GM19351 (cell line): ENCODE measurements around the gene FHIT.
"Not testable (repeated sequence)": the region's sequence is repeated elsewhere in the genome, so short reads cannot be mapped to it uniquely, and the experiment has no call there.

Source experiments
- ATAC-seq: cut with Tn5 transposase; IDR thresholded peaks from one replicate; pipeline ENCODE4 v1.9.1; 2021; ENCODE audit warnings: mild to moderate bottlenecking, moderate library complexity; ENCODE audit not compliant: unreplicated experiment

Gene FHIT

DNA sequence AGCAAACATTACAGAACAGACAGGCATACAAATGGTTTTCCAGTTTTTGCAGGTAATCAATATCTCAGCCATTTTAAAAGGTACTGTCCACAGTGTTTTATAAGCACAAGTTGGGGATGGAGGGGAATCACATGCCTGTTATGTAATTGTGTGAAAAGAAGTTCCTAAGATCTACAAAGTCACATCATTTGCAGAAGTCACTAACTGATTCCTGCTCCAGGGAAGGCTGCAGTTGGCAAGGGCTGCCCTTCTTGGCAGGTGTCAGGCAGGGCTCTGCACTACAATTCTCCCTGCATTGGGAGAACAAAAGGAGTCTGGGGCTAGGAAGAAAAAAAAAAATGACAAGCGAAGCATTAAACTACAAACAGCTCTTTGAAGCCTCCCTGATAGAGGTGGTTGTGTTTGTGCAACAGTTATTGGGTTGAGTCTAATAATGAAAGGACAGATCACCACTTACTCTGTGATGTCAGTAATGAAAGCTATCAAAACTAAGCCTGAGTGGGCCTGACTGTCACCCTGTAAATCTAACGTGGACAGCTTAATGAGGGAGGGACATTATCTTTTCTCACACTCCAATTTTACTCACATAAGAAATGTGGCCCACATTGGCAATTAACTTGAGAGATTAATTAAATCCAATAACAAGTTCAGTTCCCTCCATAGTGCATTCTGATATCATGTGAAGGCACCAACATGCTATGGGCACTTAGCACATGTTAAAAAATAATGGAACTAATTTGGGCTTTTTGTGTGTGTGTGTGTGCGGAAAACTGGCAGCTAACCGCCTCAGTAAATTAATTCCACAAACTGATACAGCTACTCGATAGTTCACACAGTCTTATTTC is 242.9 kb downstream of the FHIT start:
- no peak for ATAC-seq

DNA sequence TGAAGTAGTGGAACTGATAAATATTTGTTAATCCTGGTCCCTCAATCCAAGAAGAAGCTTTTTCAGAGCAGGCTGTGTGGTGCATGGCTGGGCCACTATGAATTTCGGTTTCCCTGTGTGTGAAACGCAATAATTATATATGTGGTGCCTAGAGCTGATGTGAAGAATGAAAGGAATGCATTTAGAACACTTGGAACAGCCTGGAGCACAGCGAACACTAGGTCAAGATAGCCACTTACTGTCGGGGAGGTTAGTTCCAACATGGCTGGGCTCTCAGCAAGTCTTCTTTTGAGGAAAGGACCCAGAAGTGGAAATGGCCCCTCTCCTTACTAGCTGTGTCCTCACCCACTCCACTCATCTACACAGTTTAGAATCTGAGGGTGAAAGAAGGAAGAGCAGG is 245.7 kb downstream of the FHIT start:
- ATAC-seq = no peak

GRCh38 chr3:60998858-60999257 is 252.4 kb downstream of the FHIT start:
- no peak for ATAC-seq

- ATAC-seq = no peak
These were observed 258.9 kb downstream of the FHIT start for GRCh38 chr3:60992395-60992794.

DNA sequence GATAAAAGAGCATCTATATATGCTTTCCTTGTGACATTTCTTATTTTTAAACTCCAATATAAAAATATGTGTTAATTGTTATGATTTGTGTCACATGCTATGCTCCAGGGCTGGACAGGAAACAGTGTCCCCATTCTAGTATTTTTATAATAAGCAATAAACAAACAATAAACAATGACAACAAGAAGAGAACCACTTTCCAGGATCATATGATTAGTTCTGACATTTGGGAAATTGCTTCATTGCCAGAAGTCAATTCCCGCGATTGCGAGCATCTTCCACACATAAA is 260.9 kb downstream of the FHIT start:
- no peak for ATAC-seq

DNA sequence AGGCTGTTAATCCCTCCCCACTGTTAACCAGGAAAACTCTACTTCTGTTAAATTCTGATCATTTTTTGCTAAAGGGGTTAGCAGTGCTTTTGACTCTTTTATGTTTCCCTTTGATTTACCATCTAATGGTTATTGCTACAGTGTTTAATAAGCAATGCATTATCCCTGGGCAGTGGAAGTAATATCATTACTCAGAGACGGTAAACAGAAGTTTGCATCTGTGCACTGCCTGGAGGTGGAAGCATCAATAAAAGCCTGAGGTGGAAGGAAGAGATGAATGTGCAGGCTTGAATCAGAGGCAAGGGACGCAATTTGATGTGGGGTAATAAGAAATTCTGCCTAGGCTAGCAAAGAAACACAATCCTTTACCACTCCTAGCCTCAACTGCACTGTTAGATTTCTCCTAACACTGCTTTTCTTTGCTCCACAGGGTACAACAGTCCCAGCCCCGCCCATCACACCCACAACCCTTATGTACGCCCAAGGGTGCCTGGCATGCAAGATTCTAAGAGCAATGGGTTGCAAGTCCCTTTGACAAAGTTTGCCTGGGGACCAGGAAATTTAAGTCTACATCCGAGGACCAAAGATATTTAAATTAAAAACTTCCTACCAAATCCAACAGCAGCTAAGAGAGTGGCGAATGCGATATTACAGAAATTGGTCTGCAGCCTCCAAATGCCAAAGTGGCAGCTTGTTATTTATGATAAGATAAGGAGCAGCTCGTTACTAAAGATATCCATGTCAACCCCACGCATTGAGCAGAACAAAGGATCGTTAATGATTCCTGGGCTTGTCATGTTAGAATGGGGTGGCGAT is 261.4 kb downstream of the FHIT start:
- ATAC-seq = no peak

GRCh38 chr3:60987191-60987590 is 264.1 kb downstream of the FHIT start:
- ATAC-seq = not testable (repeated sequence)

- no peak for ATAC-seq
These were observed 264.7 kb downstream of the FHIT start for GRCh38 chr3:60986552-60986951.

- no peak for ATAC-seq
These were observed 267.3 kb downstream of the FHIT start for GRCh38 chr3:60983906-60984305.

GRCh38 chr3:60980342-60980692 is 270.9 kb downstream of the FHIT start:
- no peak for ATAC-seq

- ATAC-seq = no peak
These were observed 271.6 kb downstream of the FHIT start for GRCh38 chr3:60979461-60980341.

DNA sequence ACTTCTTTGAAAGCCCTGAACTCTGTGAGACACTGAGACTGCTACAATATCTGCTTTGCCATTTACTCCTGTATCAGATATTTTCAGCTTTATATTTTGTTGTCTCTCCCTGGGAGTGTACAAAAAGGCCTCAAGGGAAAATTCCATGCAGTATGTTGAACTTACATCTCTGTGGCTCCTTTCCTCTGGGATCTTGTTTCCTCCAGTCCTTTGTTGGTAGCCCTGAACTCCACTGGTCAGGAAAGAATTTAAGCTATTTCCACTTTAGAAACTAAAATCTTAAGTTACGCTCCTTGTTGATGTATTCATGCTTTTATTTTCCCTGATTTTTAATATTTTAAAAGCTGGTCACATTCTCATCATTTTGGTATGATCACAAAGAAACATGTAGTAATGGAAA is 277.9 kb downstream of the FHIT start:
- no peak for ATAC-seq

DNA sequence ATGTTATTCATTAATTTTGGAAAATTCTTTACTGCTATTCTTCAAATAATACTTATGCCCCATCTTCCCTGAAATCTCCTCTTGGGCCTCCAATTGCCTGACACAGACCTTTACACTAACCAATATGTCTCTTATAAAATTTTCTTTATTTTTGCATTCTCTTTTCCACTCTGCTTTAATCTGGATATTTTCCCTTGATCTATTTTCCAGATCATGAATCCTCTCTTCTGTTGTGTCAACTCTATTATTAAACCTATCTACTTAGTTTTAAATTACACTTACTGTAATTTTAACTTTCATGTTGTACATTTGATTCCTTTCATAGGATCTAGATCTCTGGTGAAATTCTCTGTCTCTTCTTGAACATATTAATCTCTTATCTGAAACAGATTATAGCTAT is 278.7 kb downstream of the FHIT start:
- no peak for ATAC-seq

GRCh38 chr3:60970850-60971249 is 280.4 kb downstream of the FHIT start:
- no peak for ATAC-seq

- ATAC-seq = no peak
These were observed 284.1 kb downstream of the FHIT start for GRCh38 chr3:60967141-60967540.

- ATAC-seq = no peak
These were observed 293.7 kb downstream of the FHIT start for GRCh38 chr3:60957541-60957940.

GRCh38 chr3:60956729-60957128 is 294.5 kb downstream of the FHIT start:
- no peak for ATAC-seq

DNA sequence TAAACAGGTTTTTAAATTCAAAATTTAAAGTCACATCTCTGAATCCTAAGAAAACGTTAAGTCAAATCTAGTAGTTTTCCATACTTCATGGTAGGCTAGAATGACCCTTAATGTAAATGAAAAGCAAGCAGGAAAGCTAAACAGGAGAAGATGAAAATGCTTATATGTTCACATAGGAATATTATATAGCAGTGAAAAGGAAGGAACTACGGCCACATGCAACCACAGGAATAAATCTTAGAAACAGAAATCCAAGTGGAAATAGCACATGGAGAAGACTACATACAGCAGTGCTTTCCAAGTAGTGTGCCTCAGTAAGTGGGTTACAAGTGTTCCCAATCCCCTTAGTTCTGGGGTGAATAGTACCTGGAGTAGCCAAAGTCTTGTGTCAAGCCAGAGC is 296.2 kb downstream of the FHIT start:
- ATAC-seq = no peak

- no peak for ATAC-seq
These were observed 297.2 kb downstream of the FHIT start for GRCh38 chr3:60954048-60954447.

- no peak for ATAC-seq
These were observed 297.9 kb downstream of the FHIT start for GRCh38 chr3:60953351-60953750.

- no peak for ATAC-seq
These were observed 299.2 kb downstream of the FHIT start for GRCh38 chr3:60952055-60952454.
